ENCODE results near the gene NOS1. TPM values are rescaled to one million over a fixed set of nuclear protein-coding genes. Genes with fewer than 3 reads are reported as not detected.

Gene NOS1
- total and polyA plus RNA-seq, 2 of the 8 experiments (the other 6 are each of a cell fraction or from before 2014, with no cell fraction given): 1.5 to 2.0 TPM

GRCh38 chr12:117261247-117261646 lies 100.2 kb downstream of the NOS1 start:
- no peak overlapping the region for H2BK20ac ChIP-seq (ENCODE audit: low read length)
- H3K18ac ChIP-seq (ENCODE audit: extremely low read depth, low read length): no peak overlapping the region
- no peak overlapping the region for H2AFZ ChIP-seq (ENCODE audit: low read length)
- 91% methylated on average over 2 of the region's 2 CpGs; no CpG with 5 or more reads in 1 of the 2 experiments for WGBS, 2 experiments (ENCODE audit: extremely low coverage in 1 of 2, insufficient coverage in 1 of 2, insufficient read length in 1 of 2, insufficient replicate concordance in 2 of 2, low coverage in 1 of 2, low lambda C conversion rate in 2 of 2, missing lambda C conversion rate in 1 of 2)
- no peak overlapping the region for H2BK5ac ChIP-seq (ENCODE audit: low read depth, low read length)
- H2BK15ac ChIP-seq (ENCODE audit: low read length): no peak overlapping the region
- H3K9ac ChIP-seq (replicated peaks in 1 of 4; ENCODE audit: extremely low read depth in 1 of 4, low read depth in 3 of 4, low read length in 3 of 4): no peak overlapping the region
- H3K4ac ChIP-seq (replicated peaks; ENCODE audit: insufficient read length, low read depth, low read length): no peak overlapping the region
- no peaks in the 10 kb centered on the region for H3K23me2 ChIP-seq (ENCODE audit: low read depth, low read length)
- CTCF ChIA-PET (ENCODE audit: partially characterized antibody): interaction anchor here (1.0 to 1.5 kb wide), 2 partner anchors 17 to 69 kb away, joined by 3 to 7 read pairs; no protein-coding TSS in a partner anchor
- no peak overlapping the region for H2AK5ac ChIP-seq (ENCODE audit: low read depth, low read length)
- no peak overlapping the region for H4K91ac ChIP-seq (replicated peaks; ENCODE audit: insufficient read length, low read length)
- H3K79me1 ChIP-seq (ENCODE audit: low read depth, low read length): no peaks in the 10 kb centered on the region
- H3K56ac ChIP-seq (replicated peaks; ENCODE audit: insufficient read length, low read depth, low read length): no peak overlapping the region
- H3K27ac ChIP-seq (ENCODE audit: low read depth, low read length): no peak overlapping the region
- no peak overlapping the region for H3K4me3 ChIP-seq (ENCODE audit: extremely low read depth in 1 of 4, insufficient read depth in 2 of 4, low read depth in 3 of 4, low read length in 4 of 4)
- H3K14ac ChIP-seq (ENCODE audit: insufficient read length): no peak overlapping the region
- no peaks in the 10 kb centered on the region for H3K27me3 ChIP-seq (replicated peaks in 1 of 4; ENCODE audit: control insufficient read depth in 3 of 4, extremely low read depth in 1 of 4, insufficient read depth in 3 of 4, low read length in 3 of 4)
- DNase-seq (ENCODE audit: low read depth in 1 of 2, low spot score in 2 of 2) (no peak), FAIRE-seq (no peak)
- TF ChIP-seq ZNF274 (IDR thresholded peaks at IDR 0.05; ENCODE audit: borderline replicate concordance, extremely low read depth, low read length) (no peak), SIRT6 (IDR thresholded peaks at IDR 0.05; ENCODE audit: low read length) (no peak), JUN (IDR thresholded peaks at IDR 0.05; ENCODE audit: low read depth, low read length) (no peak), SP1 (IDR thresholded peaks at IDR 0.05; ENCODE audit: low read depth, low read length) (no peak), SUZ12 (IDR thresholded peaks at IDR 0.05; ENCODE audit: low read length) (no peak), HDAC2 (IDR thresholded peaks at IDR 0.05; ENCODE audit: borderline replicate concordance in 1 of 2, low read depth in 2 of 2, low read length in 2 of 2) (no peak), E2F6 (IDR thresholded peaks at IDR 0.05) (no peak), HDAC6 (IDR thresholded peaks at IDR 0.05; ENCODE audit: low read depth, low read length) (no peak), POU5F1 (IDR thresholded peaks at IDR 0.05; ENCODE audit: low read depth, low read length) (no peak), SP4 (IDR thresholded peaks at IDR 0.05; ENCODE audit: low read length) (no peak), RFX5 (IDR thresholded peaks at IDR 0.05; ENCODE audit: borderline replicate concordance, low read depth, low read length) (no peak), YY1 (IDR thresholded peaks at IDR 0.05; ENCODE audit: low read depth, low read length) (no peak), JUND (IDR thresholded peaks at IDR 0.05; ENCODE audit: low read length) (no peak), RNF2 (IDR thresholded peaks at IDR 0.05; ENCODE audit: borderline replicate concordance, low read depth, low read length, missing control alignments, poor library complexity, severe bottlenecking) (no peak)
- no peaks in the 10 kb centered on the region for H3K36me3 ChIP-seq (ENCODE audit: control insufficient read depth in 2 of 4, insufficient read depth in 4 of 4, low read length in 3 of 4)
- H2BK120ac ChIP-seq (replicated peaks; ENCODE audit: low read depth, low read length): no peak overlapping the region
- no peak overlapping the region for H4K8ac ChIP-seq (ENCODE audit: extremely low read depth, insufficient read depth, low read length)
- H4K5ac ChIP-seq (ENCODE audit: insufficient read length, low read depth, low read length): no peak overlapping the region
- H3K23ac ChIP-seq (ENCODE audit: insufficient read length): no peak overlapping the region
- no peaks in the 10 kb centered on the region for H3K4me1 ChIP-seq (replicated peaks in 1 of 4; ENCODE audit: control insufficient read depth in 3 of 4, insufficient read depth in 4 of 4, low read length in 3 of 4)
- no peak overlapping the region for H2BK12ac ChIP-seq (ENCODE audit: low read depth, low read length)
- H3K9me3 ChIP-seq (ENCODE audit: insufficient read depth in 2 of 2, low read depth in 1 of 2, low read length in 1 of 2): no peaks in the 10 kb centered on the region
- no peaks in the 10 kb centered on the region for H3K79me2 ChIP-seq (ENCODE audit: control insufficient read depth in 1 of 2, insufficient read depth in 2 of 2, low read length in 2 of 2)
- H4K20me1 ChIP-seq (replicated peaks in 1 of 2; ENCODE audit: control insufficient read depth in 1 of 2, insufficient read depth in 2 of 2, low read length in 2 of 2): no peaks in the 10 kb centered on the region
- POLR2A ChIA-PET (ENCODE audit: partially characterized antibody): interaction anchor here (0.7 kb wide), 1 partner anchor 12 kb away, joined by 3 read pairs; no protein-coding TSS in a partner anchor
- H3K4me2 ChIP-seq (ENCODE audit: insufficient read depth in 1 of 2, low read depth in 2 of 2, low read length in 2 of 2): no peak overlapping the region

All from H1 (cell line).